OCI-LY7 (cell line): ENCODE results near the gene CYP46A1.

Experiments used
- CTCF ChIP-seq: fragments of 200-600 bp; sonication (generic); conservative IDR thresholded peaks from 2 replicates; pipeline ENCODE4 v1.5.1; 2014; ENCODE audit warnings: mild to moderate bottlenecking, antibody characterized with exemption, low read length, moderate library complexity, mixed read lengths
- EZH2phosphoT487 ChIP-seq: fragments of 200-600 bp; sonication (generic); IDR thresholded peaks from 2 replicates; pipeline ENCODE4 v1.6.1; 2018; ENCODE audit warnings: low read depth, borderline replicate concordance, mild to moderate bottlenecking, mixed run types, antibody characterized with exemption, low read length, moderate library complexity, mixed read lengths

GRCh38 chr14:99699861-99700260 lies 15.8 kb downstream of the CYP46A1 start:
- no peak for TF ChIP-seq CTCF
- no peak for TF ChIP-seq EZH2phosphoT487
